Keratinocyte (primary cell): ENCODE data around the gene ING5. TPM values are rescaled to one million over a fixed set of nuclear protein-coding genes. Genes with fewer than 3 reads are reported as not detected.

Source experiments
- DNase-seq: peaks from one replicate; pipeline ENCODE4 v3.0.0-alpha.2; 2011; ENCODE audit warnings: low read depth, missing footprints, low spot score
- FAIRE-seq: peaks from 2 replicates; lab custom pipeline; 2011; peaks lifted over from hg19 to GRCh38; lab: Jason Lieb, UNC
- H2AFZ ChIP-seq: 2 replicates; pipeline ENCODE4 v1.6.0; 2012; ENCODE audit warnings: low read length, control low read depth, inconsistent platforms; ENCODE audit not compliant: control insufficient read depth
- H3K27ac ChIP-seq: 2 replicates; pipeline ENCODE4 v1.5.1; 2011; ENCODE audit warnings: low read length; ENCODE audit not compliant: control insufficient read depth, insufficient read depth
- H3K27me3 ChIP-seq: 3 replicates; pipeline ENCODE4 v1.6.0; 2011; ENCODE audit warnings: low read length; ENCODE audit not compliant: control insufficient read depth, insufficient read depth; ENCODE audit errors: extremely low read depth
- H3K36me3 ChIP-seq, 2 experiments: 2 replicates in 1 of 2; 3 replicates in 1 of 2; pipeline ENCODE4 v1.5.1; 2011; ENCODE audit warnings: low read length in 2 of 2, mild to moderate bottlenecking in 1 of 2; ENCODE audit not compliant: control insufficient read depth in 2 of 2, insufficient read depth in 2 of 2; ENCODE audit errors: extremely low read depth in 1 of 2
- H3K4me1 ChIP-seq: 3 replicates; pipeline ENCODE4 v1.5.1; 2011; ENCODE audit warnings: low read length; ENCODE audit not compliant: control insufficient read depth, insufficient read depth; ENCODE audit errors: extremely low read depth
- H3K4me2 ChIP-seq: 3 replicates; pipeline ENCODE4 v1.6.0; 2011; ENCODE audit warnings: low read depth, low read length; ENCODE audit not compliant: control insufficient read depth, insufficient read depth; ENCODE audit errors: extremely low read depth
- H3K4me3 ChIP-seq, 3 experiments: fragments of 200-600 bp in 1 of 3; sonication (generic) in 1 of 3; 2 replicates in 2 of 3; 3 replicates in 1 of 3; pipeline ENCODE4 v1.5.1; 2011 to 2016; ENCODE audit warnings: low read length in 3 of 3, mild to moderate bottlenecking in 3 of 3, control low read depth in 2 of 3, inconsistent platforms in 1 of 3, low read depth in 1 of 3, mixed read lengths in 1 of 3, mixed run types in 1 of 3, moderate library complexity in 1 of 3; ENCODE audit not compliant: control insufficient read depth in 2 of 3, insufficient read depth in 2 of 3; ENCODE audit errors: extremely low read depth in 1 of 3
- H3K79me2 ChIP-seq: 2 replicates; pipeline ENCODE4 v1.6.0; 2012; ENCODE audit warnings: low read length; ENCODE audit not compliant: control insufficient read depth, insufficient read depth
- H3K9ac ChIP-seq: 3 replicates; pipeline ENCODE4 v1.6.0; 2011; ENCODE audit warnings: low read length; ENCODE audit not compliant: control insufficient read depth, insufficient read depth; ENCODE audit errors: extremely low read depth
- H3K9me1 ChIP-seq: 3 replicates; pipeline ENCODE4 v1.6.0; 2011; ENCODE audit warnings: low read length; ENCODE audit not compliant: control insufficient read depth, insufficient read depth; ENCODE audit errors: extremely low read depth
- H3K9me3 ChIP-seq: 2 replicates; pipeline ENCODE4 v1.5.1; 2012; ENCODE audit warnings: low read depth, low read length; ENCODE audit not compliant: control insufficient read depth
- H4K20me1 ChIP-seq: 3 replicates; pipeline ENCODE4 v1.6.0; 2011; ENCODE audit warnings: low read length; ENCODE audit not compliant: control insufficient read depth, insufficient read depth; ENCODE audit errors: extremely low read depth
- CTCF ChIP-seq, 3 experiments: IDR thresholded peaks in 1 of 3; conservative IDR thresholded peaks in 1 of 3; optimal IDR thresholded peaks in 1 of 3; 2 replicates in 2 of 3; 3 replicates in 1 of 3; pipeline versions ENCODE3 to v1.5.1; 2011; ENCODE audit warnings: low read length in 3 of 3, mild to moderate bottlenecking in 3 of 3, moderate library complexity in 2 of 3, control low read depth in 1 of 3, inconsistent platforms in 1 of 3; ENCODE audit not compliant: insufficient read depth in 2 of 3; ENCODE audit errors: extremely low read depth in 1 of 3
- EZH2 ChIP-seq: IDR thresholded peaks from one replicate; pipeline ENCODE4 v1.6.1; 2012; ENCODE audit warnings: inconsistent platforms, mild to moderate bottlenecking, low read length, moderate library complexity
- dilution Hi-C: fragments of 300-500 bp; cut with MboI; formaldehyde crosslinking; loops from one replicate; pipeline ENCODE4 v1.7.0; 2020; ENCODE audit warnings: low sequenced_read_pairs; ENCODE audit not compliant: extremely low pct_ligation_motif_present
- polyA plus RNA-seq, 5 experiments: library from polyadenylated mRNA; depleted of rRNA in 3 of 5; stranded (reverse) in 3 of 5; stranded (forward) in 1 of 5; unstranded in 1 of 5; fragments of >200 nt; gene quantifications; 1 replicate in 1 of 5; 2 replicates in 3 of 5; 3 replicates in 1 of 5; pipeline versions ENCODE4 v1.2.1 to v1.2.3, GENCODE V29; 2011 to 2012; ENCODE audit warnings: missing spikeins in 2 of 5, low read depth in 1 of 5, low replicate concordance in 1 of 5

ING5 gene
- polyA plus RNA-seq, 1 donor (not counting 4 experiments of a cell fraction or from before 2014, with no cell fraction given): 19.1 TPM

GRCh38 chr2:241774419-241775222 lies 72.8 kb downstream of the ING5 start:
- H3K27me3 ChIP-seq: peaks cover 52% of the 10 kb centered on the region
- H3K9ac ChIP-seq: no peak overlapping the region
- peaks cover 13% of the 10 kb centered on the region for H3K4me1 ChIP-seq
- no peak overlapping the region for H3K4me3 ChIP-seq
- H3K79me2 ChIP-seq: no peaks in the 10 kb centered on the region
- no peaks in the 10 kb centered on the region for H3K9me3 ChIP-seq
- H3K27ac ChIP-seq: no peak overlapping the region
- H3K4me2 ChIP-seq: peak overlapping the region; percentile 32
- no peaks in the 10 kb centered on the region for H3K36me3 ChIP-seq
- TF ChIP-seq CTCF (optimal IDR thresholded peaks at IDR 0.05 in 1 of 3, IDR thresholded peaks at IDR 0.05 in 1 of 3, conservative IDR thresholded peaks at IDR 0.05 in 1 of 3; ENCODE audit: extremely low read depth in 1 of 3, insufficient read depth in 2 of 3, low read length in 3 of 3): no peak
- no peak for TF ChIP-seq EZH2
- H2AFZ ChIP-seq: no peak overlapping the region
- no peaks in the 10 kb centered on the region for H4K20me1 ChIP-seq
- DNase-seq (peak; percentile 17), FAIRE-seq (no peak)
- dilution Hi-C loops: no loop called here
- H3K9me1 ChIP-seq: no peaks in the 10 kb centered on the region

GRCh38 chr2:241775223-241776177 lies 73.7 kb downstream of the ING5 start:
- Histone ChIP-seq H3K36me3 (no peaks in the 10 kb centered on the region), H3K4me1 (peaks cover 13% of the 10 kb centered on the region), H3K79me2 (no peaks in the 10 kb centered on the region), H3K9ac (no peak overlapping the region), H3K27me3 (peaks cover 52% of the 10 kb centered on the region), H3K27ac (no peak overlapping the region), H4K20me1 (no peaks in the 10 kb centered on the region), H3K4me3 (no peak overlapping the region), H3K9me1 (no peaks in the 10 kb centered on the region), H3K4me2 (no peak overlapping the region), H2AFZ (no peak overlapping the region), H3K9me3 (no peaks in the 10 kb centered on the region)
- dilution Hi-C loops: no loop called here
- DNase-seq: no peak
- TF ChIP-seq EZH2: peak; percentile 48
- no peak for TF ChIP-seq CTCF (optimal IDR thresholded peaks at IDR 0.05 in 1 of 3, IDR thresholded peaks at IDR 0.05 in 1 of 3, conservative IDR thresholded peaks at IDR 0.05 in 1 of 3; ENCODE audit: extremely low read depth in 1 of 3, insufficient read depth in 2 of 3, low read length in 3 of 3)
- FAIRE-seq: no peak
